ENCODE data around the gene APMAP.

GRCh38 chr20:24952376-24953208, 40.0 kb downstream of the APMAP start:
- TF ChIP-seq NR2C1 (IDR thresholded peaks at IDR 0.05) (no peak), IRF3 (IDR thresholded peaks at IDR 0.05) (no peak), SP1 (IDR thresholded peaks at IDR 0.05; ENCODE audit: low read depth, low read length) (no peak), EP300 (IDR thresholded peaks at IDR 0.05; ENCODE audit: borderline replicate concordance in 1 of 2, control insufficient read depth in 1 of 2, low read depth in 2 of 2, low read length in 2 of 2) (no peak), CTCF (IDR thresholded peaks at IDR 0.05 in 2 of 3, conservative IDR thresholded peaks at IDR 0.05 in 1 of 3; ENCODE audit: control insufficient read depth in 2 of 3, extremely low read depth in 1 of 3, insufficient read depth in 1 of 3, low read depth in 3 of 3, low read length in 3 of 3) (no peak), ATF2 (IDR thresholded peaks at IDR 0.05; ENCODE audit: low read length) (no peak), RAD21 (IDR thresholded peaks at IDR 0.05; ENCODE audit: insufficient read depth, low read depth, low read length) (no peak), MYC (IDR thresholded peaks at IDR 0.05; ENCODE audit: insufficient read depth, insufficient read length, insufficient replicate concordance, low read length, severe bottlenecking) (no peak), EZH2 (IDR thresholded peaks at IDR 0.05; ENCODE audit: borderline replicate concordance, control insufficient read depth, low read depth, low read length) (no peak), NBN (IDR thresholded peaks at IDR 0.05) (no peak)
